Esophagus squamous epithelium (tissue), 4 donors: ENCODE measurements around the gene CTTNBP2.

Source experiments
- POLR2A ChIP-seq, 4 donors: fragments of 450-650 bp; IDR thresholded peaks; one replicate each; pipeline ENCODE4 v1.6.1; 2017; ENCODE audit warnings: antibody characterized with exemption in 4 of 4, mild to moderate bottlenecking in 4 of 4, moderate library complexity in 3 of 4
- TF ChIP-seq, protein P1 (sequence below), 6 experiments: fragments of 450-650 bp in 4 of 6; fragments of 200-600 bp in 2 of 6; sonication (generic) in 2 of 6; IDR thresholded peaks; one replicate each; pipeline ENCODE4 v1.5.1; 2016 to 2019; ENCODE audit warnings: antibody characterized with exemption in 6 of 6, mild to moderate bottlenecking in 4 of 6, moderate library complexity in 4 of 6

DNA sequence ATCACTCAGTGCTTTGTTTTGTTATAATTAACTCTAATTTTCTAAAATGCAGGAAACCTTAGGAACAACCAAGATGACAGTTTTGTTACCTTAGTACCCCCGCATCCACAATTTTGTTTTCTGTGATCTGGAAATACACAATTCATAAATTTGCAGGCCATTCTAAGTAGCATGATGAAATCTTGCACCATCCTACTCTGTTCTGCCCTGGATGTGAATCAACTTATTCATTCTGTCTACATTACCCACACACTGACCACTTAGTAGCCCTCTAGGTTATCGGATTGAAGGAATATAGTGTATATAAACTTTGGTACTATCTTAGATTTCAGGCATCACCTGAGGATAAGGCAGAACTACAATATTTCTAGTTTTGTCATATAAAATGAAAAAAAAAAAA lies 155.9 kb downstream of the CTTNBP2 start:
- TF ChIP-seq, protein P1, sequence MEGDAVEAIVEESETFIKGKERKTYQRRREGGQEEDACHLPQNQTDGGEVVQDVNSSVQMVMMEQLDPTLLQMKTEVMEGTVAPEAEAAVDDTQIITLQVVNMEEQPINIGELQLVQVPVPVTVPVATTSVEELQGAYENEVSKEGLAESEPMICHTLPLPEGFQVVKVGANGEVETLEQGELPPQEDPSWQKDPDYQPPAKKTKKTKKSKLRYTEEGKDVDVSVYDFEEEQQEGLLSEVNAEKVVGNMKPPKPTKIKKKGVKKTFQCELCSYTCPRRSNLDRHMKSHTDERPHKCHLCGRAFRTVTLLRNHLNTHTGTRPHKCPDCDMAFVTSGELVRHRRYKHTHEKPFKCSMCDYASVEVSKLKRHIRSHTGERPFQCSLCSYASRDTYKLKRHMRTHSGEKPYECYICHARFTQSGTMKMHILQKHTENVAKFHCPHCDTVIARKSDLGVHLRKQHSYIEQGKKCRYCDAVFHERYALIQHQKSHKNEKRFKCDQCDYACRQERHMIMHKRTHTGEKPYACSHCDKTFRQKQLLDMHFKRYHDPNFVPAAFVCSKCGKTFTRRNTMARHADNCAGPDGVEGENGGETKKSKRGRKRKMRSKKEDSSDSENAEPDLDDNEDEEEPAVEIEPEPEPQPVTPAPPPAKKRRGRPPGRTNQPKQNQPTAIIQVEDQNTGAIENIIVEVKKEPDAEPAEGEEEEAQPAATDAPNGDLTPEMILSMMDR (IDR thresholded peaks at IDR 0.05), result no peak
- no peak for TF ChIP-seq POLR2A (IDR thresholded peaks at IDR 0.05)
